NOMO-1 (cell line): ENCODE results near the gene RBMS3.
"Not testable (repeated sequence)": the region's sequence is repeated elsewhere in the genome, so short reads cannot be mapped to it uniquely, and the experiment has no call there.

Source experiments
- DNase-seq, 2 experiments: peaks; one replicate each; lab custom pipeline; 2025; ENCODE audit not compliant: unreplicated experiment in 2 of 2; lab: John Stamatoyannopoulos, UW

RBMS3 gene

GRCh38 chr3:29381595-29381994, 100.7 kb downstream of the RBMS3 start:
- no peak for DNase-seq

GRCh38 chr3:29382409-29382808, 101.5 kb downstream of the RBMS3 start:
- DNase-seq = peak; percentile 9 to 28

DNA sequence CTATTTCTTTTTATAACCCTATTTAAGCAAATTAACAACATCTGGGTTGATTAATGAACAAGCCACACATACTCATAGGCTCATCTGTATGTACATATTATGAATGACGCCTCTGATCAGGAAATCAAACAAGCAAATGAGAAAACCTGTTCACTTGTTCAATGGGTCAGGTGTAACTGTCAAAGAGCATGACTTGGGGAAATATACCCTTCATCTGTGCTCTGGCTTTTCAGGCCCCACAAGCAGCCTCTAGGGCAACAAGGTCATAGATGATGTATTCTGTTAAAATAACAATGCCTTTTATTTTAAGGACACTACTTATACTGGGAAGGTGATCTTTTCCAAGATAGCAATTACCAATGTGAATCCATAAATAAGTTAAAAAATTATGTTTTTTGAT, 102.0 kb downstream of the RBMS3 start:
- no peak for DNase-seq

GRCh38 chr3:29384640-29385039, 103.8 kb downstream of the RBMS3 start:
- DNase-seq = no peak

DNA sequence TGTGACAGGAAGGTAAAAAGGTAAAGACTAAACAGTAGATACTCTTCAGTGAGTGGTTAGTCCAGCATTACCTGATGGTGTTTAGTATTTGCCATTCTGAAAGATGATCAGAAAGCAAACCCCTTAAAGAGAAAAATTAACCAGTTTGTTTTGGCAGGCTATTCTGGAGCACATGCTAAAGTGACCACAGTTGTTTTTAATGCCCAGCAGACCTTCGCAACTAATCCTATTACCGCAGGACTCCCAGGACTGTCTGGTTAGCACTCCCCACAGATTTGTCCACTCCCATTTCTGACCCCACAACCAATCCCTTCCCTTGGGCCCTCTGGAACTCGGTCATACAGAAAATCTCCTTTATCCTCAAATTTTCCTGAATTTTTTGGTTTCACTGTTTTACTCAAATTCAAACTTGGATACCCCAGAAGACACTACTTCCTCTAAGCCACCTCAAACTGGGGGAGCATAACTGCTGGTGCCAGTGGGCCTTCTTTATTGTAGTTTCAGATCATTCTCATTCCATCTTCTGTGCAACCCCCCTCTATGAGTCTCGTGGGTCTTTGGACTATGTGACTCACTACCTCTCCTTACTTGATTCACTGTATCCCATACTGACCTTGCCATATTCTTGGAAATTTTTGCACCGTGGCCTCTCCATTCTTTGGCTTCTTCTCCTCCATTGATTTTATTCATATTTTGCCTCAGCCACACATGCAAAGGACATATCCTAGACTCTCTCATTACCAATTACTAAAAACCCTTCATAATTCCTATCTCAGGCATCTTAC, 104.4 kb downstream of the RBMS3 start:
- DNase-seq = no peak

- no peak for DNase-seq
Measured at GRCh38 chr3:29389362-29389761, 108.5 kb downstream of the RBMS3 start.

GRCh38 chr3:29392625-29393388, 111.9 kb downstream of the RBMS3 start:
- no peak for DNase-seq

- DNase-seq = not testable (repeated sequence)
Measured at GRCh38 chr3:29393946-29394345, 113.1 kb downstream of the RBMS3 start.

- peak in 1 of 2 experiments; percentile 40 for DNase-seq
Measured at GRCh38 chr3:29397406-29397805, 116.5 kb downstream of the RBMS3 start.

DNA sequence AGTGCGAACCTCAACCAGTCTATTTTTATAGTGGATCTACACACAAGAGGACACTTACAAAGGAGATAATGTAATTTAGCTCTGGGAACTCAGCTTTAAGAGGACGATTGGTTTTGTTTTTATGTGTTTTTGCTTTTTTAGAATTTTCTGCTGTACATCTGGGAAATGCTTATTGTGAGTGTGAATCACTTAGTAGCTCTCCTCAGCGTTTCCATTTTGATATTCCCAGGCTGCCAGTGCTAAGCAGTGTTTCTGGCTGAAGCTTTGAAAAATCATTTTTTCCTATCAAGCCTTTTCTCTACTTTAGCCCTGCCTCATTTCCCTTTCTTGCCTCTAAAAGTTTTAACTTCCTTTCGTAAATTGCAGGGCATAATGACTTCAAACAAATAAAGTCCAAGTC, 117.9 kb downstream of the RBMS3 start:
- no peak for DNase-seq

GRCh38 chr3:29406291-29406832, 125.5 kb downstream of the RBMS3 start:
- DNase-seq = no peak

DNA sequence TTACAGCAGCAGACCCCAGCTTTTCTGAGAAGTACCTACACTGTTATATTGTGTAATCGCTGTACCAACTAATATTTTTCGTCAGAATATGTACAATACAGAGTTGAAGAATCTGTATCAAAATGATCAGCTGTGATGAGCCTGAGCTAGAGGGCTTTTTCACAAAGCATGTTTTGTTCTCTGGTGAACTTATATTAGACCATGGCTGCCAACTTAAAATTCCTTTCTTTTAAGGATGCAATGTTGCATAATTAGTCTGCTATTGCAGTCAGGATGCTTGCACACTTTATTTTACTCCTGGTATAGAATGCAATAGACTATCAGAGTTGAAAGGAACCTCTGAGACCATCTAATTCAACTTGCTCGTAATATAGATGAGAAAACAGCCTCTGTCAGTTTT, 127.8 kb downstream of the RBMS3 start:
- no peak for DNase-seq

GRCh38 chr3:29409409-29409808, 128.5 kb downstream of the RBMS3 start:
- DNase-seq = no peak

- no peak for DNase-seq
Measured at GRCh38 chr3:29410220-29410619, 129.3 kb downstream of the RBMS3 start.

DNA sequence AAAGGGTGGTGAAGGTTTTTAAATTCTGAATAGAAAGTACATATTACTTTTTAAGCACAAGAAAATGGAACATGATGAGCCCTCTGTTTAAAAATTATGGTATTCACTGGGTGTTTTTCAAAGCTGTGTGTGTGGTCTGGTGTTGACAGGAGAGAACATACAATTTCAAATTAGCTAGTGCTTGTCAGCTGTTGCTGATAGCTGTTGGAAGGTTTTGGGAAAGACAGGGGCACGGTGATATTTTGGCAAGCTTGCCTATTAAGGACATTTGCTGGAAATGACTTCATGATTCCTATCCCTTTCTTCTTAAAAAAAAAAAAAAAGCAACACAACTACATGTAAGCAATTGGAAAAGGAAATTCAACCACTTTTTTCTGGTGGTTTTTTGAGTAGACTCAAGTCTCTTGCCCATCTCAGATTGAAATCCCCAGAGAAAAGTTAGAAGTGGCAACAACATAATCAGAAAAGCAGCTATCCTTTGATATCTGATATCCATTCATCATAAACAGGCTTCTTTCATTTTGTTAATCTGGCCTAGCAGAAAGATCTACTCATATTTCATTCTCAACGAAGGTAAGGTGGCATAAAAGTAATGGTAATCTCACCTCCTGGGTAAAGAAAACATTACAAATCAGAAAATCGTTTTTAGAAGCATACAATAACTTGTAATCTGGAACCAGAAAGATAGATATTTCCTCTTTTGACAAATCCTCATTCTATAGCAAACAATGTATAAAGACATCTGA, 130.0 kb downstream of the RBMS3 start:
- no peak for DNase-seq

- peak; percentile 52 to 54 for DNase-seq
Measured at GRCh38 chr3:29412110-29412509, 131.2 kb downstream of the RBMS3 start.

DNA sequence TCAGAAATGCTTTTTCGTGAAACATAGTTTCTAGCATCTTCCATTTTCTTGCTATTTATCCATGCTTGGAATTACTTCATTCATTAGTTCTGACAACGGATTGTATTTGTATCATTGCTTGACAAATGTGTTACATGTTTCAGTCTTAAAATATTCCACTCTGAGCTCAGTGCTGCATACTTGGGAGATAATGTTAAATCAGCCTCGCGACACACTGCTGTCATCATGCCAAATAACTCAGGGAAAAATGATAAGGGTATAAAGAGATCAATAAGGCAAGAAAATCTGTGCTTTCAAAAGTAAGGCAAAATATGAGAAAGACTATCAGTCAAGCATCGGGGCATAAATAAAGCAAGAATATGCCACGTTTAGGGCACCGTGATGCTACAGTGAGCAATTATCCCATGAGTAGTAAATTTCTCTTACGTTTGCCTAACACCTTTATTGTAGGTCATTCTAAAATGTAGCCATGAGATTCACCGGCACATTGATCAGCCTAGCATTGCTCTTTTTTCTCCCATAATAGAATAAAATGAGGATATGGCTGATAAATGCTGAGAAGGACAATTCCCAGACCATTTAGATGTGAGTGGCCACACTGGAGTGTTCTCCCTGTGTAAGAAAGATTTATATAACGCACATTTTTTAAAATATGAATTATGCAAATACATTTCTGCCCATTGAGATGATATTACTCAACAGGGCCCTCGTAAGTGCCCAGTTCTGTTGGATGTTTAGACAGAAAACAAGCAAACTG, 133.8 kb downstream of the RBMS3 start:
- DNase-seq = no peak

DNA sequence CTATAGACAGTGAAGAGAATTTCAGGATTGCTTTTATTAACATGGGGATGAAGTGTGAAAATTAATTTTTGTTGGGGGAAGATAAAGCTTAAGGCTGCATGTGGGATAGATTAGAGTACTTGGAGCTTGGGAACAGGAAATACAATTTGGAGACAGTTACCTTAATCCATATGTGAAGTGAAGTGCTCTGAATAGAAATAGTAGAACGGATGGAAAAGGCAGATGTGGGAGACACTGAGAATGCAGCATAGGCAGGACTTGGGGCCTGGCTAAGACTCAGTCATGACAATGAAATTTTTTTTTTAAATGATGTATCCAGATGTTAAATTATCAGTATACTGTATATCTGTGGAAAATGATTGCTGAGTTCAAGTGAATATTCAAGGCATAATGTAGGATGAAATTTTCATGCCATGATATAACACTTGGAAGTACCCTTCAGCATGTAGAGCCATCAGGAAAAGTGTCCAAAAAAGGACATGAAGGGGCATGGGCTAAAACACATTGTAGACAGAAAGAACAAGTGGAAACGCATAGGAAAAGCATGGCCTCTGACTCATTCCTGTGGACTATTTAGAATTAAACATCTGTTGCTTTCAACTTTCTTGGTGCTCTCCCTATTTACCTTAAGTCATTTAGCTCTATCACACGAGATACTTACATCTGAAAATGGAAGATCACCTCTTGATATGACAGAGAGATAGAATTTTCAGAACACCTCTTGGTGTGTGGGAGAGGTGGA, 134.8 kb downstream of the RBMS3 start:
- DNase-seq = no peak

DNA sequence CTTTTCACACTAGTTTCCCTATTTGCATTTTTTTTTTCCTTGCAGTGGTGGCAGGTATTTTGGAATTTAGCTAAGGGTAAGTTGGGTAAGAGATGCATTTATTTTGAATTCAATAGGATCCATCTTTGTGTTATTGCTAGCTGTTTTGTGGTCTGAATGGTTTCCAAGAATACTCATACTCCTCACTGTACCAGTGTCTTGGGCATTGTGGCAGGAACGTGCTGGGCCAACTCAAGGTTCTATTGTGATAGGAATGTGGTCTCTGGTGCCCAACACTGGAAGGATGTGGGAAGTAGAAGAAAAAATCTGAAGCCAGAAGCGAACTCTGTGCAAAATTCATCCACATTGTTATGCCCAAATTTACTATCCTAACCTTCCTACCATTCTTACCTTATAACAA, 135.6 kb downstream of the RBMS3 start:
- no peak for DNase-seq

DNA sequence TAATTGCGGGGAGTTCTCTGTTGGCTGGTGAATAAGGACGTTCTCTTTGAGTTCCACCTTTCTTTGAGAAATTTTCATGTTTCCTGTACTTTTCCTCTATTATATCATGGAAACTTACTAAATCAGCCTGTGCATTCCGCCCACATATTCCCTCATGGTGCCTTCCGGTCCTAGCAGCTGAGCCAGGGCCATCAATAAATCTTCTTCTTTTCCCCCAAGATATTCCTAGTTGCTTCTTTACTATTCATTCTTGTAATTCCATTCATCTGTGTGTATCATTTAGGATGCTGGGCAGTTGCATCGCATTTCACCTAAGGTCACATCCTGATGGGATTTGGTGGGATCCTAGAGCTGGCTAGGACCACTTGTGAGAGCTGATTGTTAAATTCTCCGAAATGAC, 139.2 kb downstream of the RBMS3 start:
- no peak for DNase-seq
